Measurements from ENCODE around the gene MLLT3.

The MLLT3 gene

DNA sequence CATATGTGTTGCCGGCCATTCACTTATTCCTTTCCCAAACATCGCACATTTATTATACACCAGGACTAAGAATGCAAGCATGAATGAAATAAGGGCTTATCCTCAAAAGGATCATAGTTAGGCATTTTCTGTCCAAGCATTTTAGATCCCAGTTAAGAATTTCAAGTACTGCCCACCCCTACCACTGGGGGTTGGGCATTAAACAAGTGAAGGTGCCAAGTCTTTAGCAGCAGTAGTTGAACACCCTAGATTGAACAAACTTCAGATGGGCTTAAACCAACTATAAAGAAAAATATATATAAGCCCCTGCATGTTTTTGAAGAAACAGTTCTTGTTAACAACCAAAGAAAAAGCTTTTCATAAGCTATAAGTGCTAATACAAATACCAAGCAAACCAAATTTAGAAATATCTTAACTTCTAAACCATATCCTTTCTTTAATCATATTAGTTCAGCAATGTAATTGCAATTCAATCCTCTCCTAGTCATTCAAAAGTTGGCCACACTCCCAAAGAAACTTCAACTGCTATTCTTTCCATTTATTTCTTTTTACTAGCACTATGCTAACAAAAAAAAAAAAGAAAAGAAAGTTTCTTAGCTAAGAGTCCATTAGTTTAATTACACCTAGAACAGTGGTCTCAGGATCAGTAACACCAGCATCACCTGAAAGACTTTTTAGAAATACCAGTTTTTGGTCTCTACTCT is 149.8 kb downstream of the MLLT3 start:
- DNase-seq, result no peak

DNA sequence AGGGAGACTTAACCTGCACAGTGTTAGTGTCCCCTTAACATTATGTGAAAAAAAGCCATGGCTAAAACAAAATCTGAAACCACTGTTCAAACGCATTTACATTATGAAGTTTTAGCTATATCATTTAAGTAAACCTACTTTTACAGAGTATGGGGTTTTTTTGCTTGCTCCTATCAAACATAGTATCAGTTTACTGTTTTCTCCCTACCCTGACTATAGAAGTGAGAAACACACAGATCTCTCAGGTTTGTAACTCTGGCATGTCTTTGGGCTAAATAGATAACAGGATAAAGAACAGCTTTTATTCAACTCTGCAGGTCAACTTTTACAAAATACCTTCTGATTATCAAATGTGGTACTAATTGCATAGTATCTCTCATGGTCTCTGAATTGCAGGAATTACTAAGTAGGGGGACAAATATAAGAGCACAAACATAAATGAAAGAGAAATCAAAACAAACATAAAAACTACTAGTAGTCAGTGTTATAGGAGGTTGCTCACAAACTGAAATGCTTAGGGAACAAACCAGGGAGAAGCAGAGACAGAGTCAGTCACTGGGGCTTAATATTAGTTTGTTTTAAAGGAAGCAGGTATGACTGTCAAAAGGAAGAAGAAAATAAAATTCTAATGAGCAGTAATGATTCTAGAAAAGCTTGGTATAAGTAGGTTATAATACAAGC is 155.8 kb downstream of the MLLT3 start:
- DNase-seq, result no peak

DNA sequence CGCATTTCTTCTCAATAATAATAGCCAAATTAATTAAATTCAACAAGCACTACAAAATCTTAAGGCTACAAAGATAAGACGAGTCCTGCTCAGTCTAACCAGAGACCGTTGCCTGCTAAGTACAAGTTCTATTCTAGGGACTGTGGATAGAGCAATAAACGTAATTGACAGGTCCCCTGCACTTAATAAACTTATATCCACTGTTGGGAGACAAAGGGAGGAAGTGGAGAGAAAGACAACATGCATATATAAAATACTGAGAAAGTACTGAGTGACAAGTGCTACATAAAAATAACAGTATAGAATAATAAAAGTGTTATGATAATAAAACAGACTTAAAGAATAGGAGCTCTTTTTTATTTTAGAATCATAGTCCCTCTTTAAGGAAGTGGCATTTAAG is 158.1 kb downstream of the MLLT3 start:
- no peak for DNase-seq

GRCh38 chr9:20463823-20464222 is 158.5 kb downstream of the MLLT3 start:
- no peak for DNase-seq

- DNase-seq, result no peak
Measured at GRCh38 chr9:20462410-20462809, 159.9 kb downstream of the MLLT3 start.

DNA sequence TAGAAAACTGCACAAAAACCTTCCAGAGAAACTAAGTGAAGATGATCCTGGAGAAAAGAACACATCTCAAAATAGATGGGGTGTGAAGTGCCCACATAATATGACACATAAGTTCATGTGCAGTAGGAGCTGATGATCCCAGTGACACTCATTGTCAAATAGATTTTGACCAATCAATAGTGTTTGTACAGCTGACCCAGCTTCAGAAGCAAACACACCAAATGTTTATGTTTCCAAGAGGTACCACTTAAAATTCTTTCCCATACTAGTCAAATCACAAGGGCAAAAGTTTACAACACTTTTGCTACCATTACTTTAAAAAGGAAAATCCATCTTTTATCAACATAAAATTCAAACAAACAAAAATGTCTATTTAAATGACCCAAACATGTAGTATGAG is 175.0 kb downstream of the MLLT3 start:
- no peak for DNase-seq

GRCh38 chr9:20446248-20446647 is 176.1 kb downstream of the MLLT3 start:
- DNase-seq, result no peak

- no peak for DNase-seq
Measured at GRCh38 chr9:20442461-20443319, 179.6 kb downstream of the MLLT3 start.

GRCh38 chr9:20441711-20442423 is 180.4 kb downstream of the MLLT3 start:
- DNase-seq, result no peak

DNA sequence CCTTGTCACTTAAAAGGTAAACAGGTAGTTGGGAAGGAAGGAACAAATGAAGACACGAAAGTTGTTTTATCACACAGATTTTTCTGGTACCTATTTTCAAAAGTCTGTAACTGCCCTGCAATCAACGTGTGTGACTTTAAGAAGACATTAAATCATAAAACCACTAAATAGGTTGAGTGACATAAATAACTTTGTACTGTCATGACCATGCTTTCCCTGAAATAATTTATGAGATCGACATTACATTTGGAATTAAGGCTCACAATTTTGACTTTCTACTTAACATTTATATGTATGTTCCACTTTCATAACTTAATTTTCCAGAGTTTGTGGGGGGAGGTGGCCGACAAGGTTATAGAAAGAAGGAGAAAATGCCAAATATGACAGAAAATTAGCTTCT is 181.1 kb downstream of the MLLT3 start:
- no peak for DNase-seq

- no peak for DNase-seq
Measured at GRCh38 chr9:20437476-20437875, 184.8 kb downstream of the MLLT3 start.

GRCh38 chr9:20436476-20437195 is 185.7 kb downstream of the MLLT3 start:
- no peak for DNase-seq

- no peak for DNase-seq
Measured at GRCh38 chr9:20428976-20429375, 193.3 kb downstream of the MLLT3 start.

DNA sequence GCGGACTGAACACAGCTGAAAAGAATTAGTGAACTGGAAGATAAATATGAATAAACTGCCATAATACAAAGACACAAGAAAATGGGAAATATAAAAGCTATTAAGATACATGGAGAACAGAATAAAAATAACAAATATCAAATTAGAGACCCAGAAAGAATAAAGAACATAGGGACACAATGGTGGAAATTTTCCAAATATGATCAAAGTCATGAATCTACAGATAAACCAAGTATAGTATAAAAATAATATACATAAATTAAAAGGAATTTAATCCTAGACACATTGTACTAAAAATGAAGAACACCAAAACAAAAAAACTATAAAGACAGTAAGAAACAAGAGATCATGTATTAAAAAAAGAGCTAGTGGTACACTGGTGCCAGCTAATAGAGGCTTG is 194.9 kb downstream of the MLLT3 start:
- no peak for DNase-seq

DNA sequence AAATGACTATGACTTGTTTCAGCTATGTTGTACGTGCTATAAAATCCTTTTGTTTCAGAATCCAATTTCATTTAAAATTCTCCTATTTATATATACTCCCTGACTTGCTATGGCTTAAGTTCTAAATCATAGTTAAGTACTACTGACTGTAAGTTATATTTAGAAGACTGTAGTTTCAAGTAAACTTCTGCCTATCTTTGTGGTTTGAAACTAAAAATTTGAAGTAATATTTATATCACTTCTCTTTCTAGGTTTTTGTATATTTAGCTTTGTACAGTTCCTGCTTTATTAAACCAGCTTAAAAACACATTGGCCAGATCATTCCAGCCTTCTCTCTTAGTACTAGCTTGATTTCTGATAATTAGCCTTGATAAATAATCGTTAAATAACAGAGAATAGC is 196.3 kb downstream of the MLLT3 start:
- no peak for DNase-seq

DNA sequence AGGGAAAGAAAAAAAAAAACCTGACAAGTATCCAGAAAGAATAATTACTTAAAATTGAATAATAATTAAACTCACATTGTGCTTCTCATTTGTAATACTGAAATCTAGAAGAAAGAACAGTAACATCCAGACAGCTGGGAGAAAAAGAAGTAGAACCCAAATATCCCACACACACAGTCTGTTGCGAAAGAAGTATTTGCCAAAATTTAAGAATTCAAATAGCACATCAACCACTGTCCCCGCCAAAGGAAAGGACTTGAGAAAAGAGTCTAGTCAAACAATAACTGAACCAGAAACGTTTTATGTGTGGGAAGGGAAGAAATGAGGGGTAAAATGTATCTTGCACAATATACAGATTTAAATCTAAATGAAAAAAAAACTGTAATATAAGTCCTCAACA is 202.8 kb downstream of the MLLT3 start:
- DNase-seq, result no peak

DNA sequence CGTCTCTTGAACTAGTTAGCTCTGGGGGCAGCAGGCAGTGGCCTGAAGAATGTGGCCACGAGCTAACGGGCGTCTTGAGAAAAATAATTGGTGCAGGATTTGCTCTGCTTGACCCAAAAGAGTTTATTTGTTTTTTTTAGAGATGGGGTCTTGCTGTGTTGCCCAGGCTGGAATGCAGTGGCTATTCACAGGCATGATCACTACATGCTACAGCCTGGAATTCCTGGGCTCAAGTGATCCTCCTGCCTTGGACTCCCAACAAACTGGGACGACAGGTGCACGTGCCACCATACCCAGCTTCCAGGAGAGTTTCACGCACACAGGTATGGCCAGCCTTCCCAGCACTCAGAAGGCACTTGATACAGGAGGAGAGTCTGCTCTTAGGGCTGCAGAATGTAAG is 203.8 kb downstream of the MLLT3 start:
- no peak for DNase-seq

DNA sequence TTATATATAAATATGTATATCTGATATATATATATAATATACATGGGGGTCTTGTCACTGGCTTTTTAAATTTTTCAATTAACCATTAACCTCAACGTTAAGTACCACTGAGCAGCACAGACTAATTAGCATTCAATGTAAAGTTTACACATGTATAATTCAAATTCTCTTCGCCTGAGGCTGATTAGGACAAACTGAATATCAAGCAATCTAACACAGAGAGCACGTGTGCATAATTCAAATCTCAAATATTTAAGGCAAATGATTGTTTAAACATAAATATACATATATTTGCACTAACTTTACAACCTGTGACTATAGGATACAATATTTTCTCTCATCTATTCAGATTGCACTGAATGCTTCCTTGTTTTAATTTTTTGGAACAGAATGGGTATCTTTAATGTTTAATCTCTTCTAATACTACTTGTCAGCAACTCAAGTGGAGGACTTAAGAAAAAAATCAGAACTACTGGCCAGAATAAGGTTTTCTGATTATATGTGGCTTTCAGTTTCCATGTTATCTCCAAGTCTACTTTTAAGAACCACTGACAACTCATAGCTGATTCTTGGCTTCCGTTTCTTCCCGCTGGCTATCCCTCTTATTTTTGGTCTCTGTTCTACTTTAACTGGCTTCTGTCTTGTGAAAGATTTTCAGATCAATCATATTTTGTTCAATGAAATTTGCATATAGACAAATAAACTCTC is 204.8 kb downstream of the MLLT3 start:
- DNase-seq, result no peak

- no peak for DNase-seq
Measured at GRCh38 chr9:20414150-20414549, 208.1 kb downstream of the MLLT3 start.

GRCh38 chr9:20409321-20410092 is 212.8 kb downstream of the MLLT3 start:
- DNase-seq, result no peak

- DNase-seq, result no peak
Measured at GRCh38 chr9:20408513-20408912, 213.8 kb downstream of the MLLT3 start.

Data from inflammatory macrophage treated with lipopolysaccharide for 1 hour (primary cell).